ENCODE data around the gene DENND1A.
A peak's percentile ranks its signal among the peaks of the same experiment; 100 is the strongest.
"Not testable (repeated sequence)": the region's sequence is repeated elsewhere in the genome, so short reads cannot be mapped to it uniquely, and the experiment has no call there.

DENND1A gene

GRCh38 chr9:123402981-123403509 lies 526.9 kb downstream of the DENND1A start:
- DNase-seq = peak in 3 of 14 donors; percentile 10 to 21 (median 16)

GRCh38 chr9:123401879-123402513 lies 527.9 kb downstream of the DENND1A start:
- peak in 3 of 14 donors; percentile 12 to 16 (median 15) for DNase-seq

DNA sequence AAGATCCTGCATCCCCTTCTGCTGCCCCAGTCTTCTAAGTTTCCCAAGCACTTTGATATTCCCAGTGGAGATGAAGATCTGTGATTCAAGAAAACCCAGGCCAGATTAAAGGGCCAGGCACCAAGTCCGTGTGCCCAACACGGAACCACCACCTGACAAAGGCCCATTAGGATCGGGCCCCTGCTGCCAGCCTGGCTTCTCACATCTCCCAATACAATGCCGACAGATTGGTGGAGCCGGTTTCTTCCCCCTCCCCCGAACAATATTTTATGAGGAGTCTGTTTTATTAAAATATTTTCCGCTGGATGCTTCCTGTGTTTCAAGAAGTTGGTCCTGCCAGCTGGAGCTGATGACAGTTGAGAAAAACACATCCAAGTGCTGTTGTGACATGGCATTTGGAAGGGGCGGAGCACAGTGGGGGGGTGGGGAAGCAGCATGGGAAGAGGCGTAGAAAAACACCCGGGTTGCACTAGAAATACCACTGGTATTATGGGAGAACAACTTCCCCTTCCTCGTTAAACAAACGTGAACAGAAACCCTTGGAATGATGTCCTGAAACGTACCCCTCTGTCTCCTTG lies 528.9 kb downstream of the DENND1A start:
- no peak for DNase-seq

- DNase-seq = no peak
Measured at GRCh38 chr9:123399803-123400378, 530.0 kb downstream of the DENND1A start.

DNA sequence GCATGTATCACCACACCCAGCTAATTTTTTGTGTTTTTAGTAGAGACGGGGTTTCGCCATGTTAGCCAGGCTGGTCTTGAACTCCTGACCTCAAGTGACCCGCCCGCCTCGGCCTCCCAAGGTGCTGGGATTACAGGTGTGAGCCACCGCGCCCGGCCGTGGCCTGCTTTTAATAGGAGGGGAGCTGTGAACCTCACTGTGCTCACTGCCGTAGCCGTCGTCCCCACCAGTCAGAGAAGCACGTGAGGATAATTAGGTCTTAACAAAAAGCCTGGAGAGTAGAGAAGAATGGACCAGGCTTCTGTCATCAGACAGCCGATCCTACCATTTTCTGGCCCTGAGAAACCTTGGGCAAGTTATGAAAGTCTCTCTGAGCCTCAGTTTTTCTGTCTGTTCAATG lies 531.0 kb downstream of the DENND1A start:
- not testable (repeated sequence) for DNase-seq

DNA sequence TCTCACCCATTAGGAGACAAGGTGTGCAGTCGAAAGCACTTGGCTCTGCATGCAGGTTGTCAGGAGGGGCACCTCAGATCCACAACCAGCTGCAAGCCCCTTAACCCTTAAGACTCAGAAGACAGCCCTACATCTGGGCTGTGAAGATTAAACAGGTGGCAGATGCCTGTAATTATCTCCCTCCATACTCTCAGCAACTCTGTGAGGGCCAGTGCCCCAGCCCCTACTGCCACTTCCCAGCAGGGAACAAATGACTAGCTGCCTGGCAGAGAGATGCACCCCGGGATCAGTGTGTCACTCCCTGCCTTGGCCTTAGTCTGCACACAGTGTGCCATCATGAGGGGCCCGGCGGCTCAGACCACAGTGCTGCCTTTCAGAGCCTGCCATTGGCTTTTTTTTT lies 532.0 kb downstream of the DENND1A start:
- DNase-seq = no peak

- peak in 1 of 14 donors; percentile 25 for DNase-seq
Measured at GRCh38 chr9:123395689-123396511, 534.0 kb downstream of the DENND1A start.

DNA sequence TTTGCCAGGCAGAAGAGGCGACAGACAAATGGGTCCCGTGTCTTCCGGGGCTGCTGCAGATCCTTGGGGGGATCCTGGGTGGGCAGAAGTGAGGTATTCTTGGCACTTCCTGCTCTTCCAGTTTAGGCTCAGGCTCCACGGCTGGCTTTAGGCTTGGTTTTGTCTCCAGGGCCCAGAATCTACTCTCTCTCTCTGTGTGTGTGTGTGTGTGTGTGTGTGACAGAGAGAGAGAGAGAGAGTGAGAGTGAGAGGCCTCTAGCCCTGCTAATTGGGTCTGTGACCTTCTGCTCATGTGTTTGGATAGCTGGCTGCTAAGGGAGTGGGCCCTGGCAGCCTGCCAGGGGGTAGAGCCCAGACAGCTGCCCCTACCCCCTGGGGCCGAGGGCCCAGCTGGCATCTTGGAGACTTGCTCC lies 534.6 kb downstream of the DENND1A start:
- no peak for DNase-seq

DNA sequence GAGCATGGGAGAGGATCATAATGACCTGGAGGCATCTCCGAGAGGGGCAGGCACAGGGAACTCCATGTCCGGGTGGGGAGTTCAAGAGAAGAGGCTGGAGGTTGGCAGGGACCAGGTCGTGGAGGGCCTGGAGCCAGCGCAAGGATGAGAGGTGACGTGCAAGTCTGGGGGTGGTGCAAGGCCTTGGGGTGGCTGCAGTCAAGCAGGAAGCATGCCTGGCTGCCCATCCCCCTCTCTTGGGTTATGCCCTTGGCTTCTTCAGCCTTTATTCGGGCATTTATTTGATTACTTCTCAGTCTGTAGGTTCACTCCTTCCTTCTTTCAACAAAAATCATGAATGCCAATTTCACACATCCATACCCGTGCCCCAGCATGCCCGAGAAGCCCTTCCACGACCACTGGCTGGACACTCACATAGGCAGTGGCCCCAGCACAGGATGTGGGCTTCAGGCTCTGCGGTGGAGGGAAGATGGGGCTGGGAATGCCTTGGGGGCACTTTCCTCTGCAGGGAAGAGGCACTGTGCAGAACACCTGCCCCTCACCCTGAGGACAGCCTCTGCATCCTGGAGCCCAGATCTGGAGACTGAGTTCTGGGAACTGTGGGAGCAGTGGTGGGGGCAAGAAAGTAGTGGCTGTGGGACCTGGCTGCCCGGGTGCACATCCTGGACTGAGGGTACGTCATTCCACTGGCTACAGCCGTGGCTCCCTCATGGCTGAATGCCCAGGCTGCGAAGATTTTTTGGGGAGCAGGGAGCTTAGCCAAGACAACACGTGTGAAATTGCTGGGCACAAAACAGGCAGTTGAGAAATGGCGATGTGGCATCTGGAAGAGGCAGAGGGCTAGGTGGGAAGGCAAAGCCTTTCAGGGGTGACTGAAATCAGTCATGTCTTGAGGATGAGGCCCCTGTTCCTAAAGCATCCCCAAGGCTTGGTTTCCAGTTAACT lies 535.4 kb downstream of the DENND1A start:
- no peak for DNase-seq

GRCh38 chr9:123392802-123393201 lies 537.1 kb downstream of the DENND1A start:
- no peak for DNase-seq

DNA sequence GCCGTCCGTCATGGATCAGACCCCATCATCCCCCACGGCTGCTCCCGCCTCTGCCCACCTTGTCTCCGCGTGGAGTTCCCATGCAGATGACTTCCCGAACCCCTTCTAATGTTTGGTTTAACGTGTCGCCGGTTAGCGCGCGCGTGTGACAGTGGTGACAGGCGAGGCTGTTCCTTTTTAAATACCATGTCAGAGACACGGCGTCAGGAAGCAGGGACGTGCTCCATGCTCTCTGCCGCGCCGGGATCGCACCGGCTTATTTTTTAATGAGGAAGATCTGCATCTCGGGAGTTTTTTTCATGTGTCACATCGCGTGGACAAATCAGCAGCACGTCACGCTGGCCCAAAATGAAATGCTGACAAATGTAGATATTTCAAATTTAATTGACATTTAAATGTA lies 538.0 kb downstream of the DENND1A start:
- no peak for DNase-seq

- DNase-seq = no peak
Measured at GRCh38 chr9:123391233-123391632, 538.7 kb downstream of the DENND1A start.

DNA sequence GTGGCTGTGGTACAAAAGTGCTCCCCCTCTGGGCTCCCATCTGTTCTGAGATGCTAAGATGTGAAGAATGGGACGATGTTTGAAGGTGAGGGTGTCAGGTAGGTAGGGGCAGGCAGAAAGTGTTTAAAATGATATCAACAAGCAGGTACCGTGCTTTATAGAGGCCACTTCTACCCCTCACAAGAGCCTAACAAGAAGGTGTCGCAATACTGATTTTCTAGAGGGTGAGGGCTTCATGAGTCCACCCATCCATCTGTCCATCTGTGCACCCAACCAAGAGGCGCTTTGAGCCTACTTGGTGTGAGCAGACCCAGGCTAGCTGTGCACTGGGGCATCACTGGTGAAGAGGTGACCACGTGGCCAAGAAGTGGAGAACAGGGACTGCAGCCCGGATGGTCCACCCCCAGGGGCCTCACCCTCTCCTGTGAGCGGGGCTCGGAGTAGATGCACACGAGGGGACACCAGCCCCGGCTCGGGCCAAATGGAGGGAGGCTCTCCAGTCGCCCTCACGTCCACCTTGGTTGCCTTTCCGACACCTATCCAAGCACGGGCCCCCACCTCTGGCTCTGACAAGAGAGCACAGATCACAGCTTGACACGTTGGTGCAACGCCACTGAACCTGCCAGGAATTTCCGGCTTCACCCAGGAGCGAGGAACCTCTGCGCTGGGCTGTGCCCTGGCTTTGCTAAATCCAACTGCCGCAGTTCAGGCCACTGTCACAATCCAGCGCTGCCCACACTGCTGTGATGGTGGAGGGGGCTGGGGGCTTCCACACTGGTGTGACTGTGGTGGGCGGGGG lies 539.4 kb downstream of the DENND1A start:
- no peak for DNase-seq

GRCh38 chr9:123389698-123390097 lies 540.2 kb downstream of the DENND1A start:
- DNase-seq = no peak

DNA sequence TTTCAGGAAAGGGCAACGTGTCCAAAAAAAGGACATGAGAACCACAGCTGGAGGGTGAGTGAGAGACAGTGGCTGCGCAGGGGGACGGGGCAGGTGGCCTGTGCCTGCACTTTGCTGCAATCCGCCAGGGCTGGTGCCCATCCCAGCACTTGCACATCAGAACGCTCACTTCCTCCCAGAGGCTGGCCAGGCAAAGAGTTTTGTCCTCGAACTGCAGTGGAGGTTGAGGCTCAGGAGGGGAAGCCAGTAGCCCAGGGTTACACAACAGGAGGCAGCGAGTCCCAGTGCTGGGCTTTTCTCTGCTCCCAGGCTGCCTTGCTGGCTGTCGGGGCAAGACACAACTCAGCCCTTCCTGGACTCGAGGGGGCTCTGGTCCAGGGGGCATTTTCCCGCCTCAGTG lies 540.9 kb downstream of the DENND1A start:
- no peak for DNase-seq

- no peak for DNase-seq
Measured at GRCh38 chr9:123387686-123388085, 542.2 kb downstream of the DENND1A start.

- no peak for DNase-seq
Measured at GRCh38 chr9:123383512-123384170, 546.3 kb downstream of the DENND1A start.

DNA sequence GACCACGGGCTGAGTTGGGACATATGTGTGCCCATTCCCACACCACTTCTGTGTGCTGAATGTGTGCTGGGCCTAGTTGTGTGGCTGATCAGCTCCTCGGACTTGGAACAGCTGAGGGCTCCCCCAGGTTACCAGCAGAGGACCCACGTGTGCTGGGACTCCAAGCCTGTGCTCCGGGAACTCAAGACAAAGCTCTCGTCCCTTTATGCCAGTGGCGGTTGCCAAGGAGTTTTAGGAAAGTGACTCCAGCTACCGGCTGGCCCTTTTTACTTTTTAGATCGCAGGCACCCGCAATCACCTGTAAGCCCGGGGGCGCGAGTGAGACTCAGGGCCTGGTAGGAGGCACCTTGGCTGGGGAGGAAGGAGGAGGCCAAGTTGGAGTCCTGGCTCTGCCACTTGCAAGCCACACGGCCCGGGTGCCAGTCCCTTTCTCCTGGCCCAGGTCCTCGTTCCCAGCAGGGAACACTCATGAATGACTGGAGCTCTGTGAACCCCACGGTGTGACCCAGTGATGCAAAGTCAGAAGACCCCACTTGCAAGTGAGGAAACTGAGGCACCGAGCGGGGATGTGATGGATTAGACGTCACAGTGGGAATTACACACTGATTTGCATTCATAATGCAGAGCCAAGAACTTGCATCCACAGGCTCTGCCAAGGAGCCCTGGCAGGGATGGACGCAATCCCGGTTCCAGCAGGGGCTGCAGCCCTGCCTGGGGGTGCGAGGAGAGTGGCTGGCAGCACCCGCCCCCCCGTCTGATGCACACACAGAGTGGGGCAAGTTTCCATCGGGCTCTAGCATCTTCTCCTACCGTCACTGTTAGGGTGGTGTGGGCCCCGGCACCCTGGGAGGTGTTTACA lies 547.0 kb downstream of the DENND1A start:
- peak in 9 of 14 donors; percentile 32 to 87 (median 65) for DNase-seq

Measured in C1 segment of cervical spinal cord (tissue), 14 donors.